Neural progenitor cell (in vitro differentiated cells): ENCODE measurements around the gene HDAC3. TPM values are rescaled to one million over a fixed set of nuclear protein-coding genes. Genes with fewer than 3 reads are reported as not detected.

ENCODE experiments used
- DNase-seq: peaks from one replicate; pipeline ENCODE4 v3.0.0-alpha.2; 2016; ENCODE audit warnings: low spot score
- H2AFZ ChIP-seq: fragments of 200-600 bp; sonication (generic); replicated peaks from 2 replicates; pipeline ENCODE4 v1.6.1; 2016; ENCODE audit warnings: antibody characterized with exemption
- H3F3A ChIP-seq: fragments of 200-600 bp; sonication (generic); 2 replicates; pipeline ENCODE4 v1.6.1; 2016; ENCODE audit warnings: antibody characterized with exemption, low read depth
- H3K27ac ChIP-seq: fragments of 200-600 bp; sonication (generic); 2 replicates; pipeline ENCODE4 v1.5.1; 2016; ENCODE audit warnings: mild to moderate bottlenecking
- H3K27me3 ChIP-seq: fragments of 200-600 bp; sonication (generic); 2 replicates; pipeline ENCODE4 v1.6.1; 2016; ENCODE audit warnings: mild to moderate bottlenecking, moderate library complexity
- H3K36me3 ChIP-seq: fragments of 200-600 bp; sonication (generic); 2 replicates; pipeline ENCODE4 v1.5.1; 2016
- H3K4me1 ChIP-seq: fragments of 200-600 bp; sonication (generic); 2 replicates; pipeline ENCODE4 v1.6.1; 2016; ENCODE audit warnings: mixed run types
- H3K4me2 ChIP-seq: fragments of 200-600 bp; sonication (generic); 2 replicates; pipeline ENCODE4 v1.6.1; 2016
- H3K4me3 ChIP-seq: fragments of 200-600 bp; sonication (generic); 2 replicates; pipeline ENCODE4 v1.5.1; 2016
- H3K79me2 ChIP-seq: fragments of 200-600 bp; sonication (generic); 2 replicates; pipeline ENCODE4 v1.6.1; 2016; ENCODE audit warnings: low read depth
- H3K9ac ChIP-seq: fragments of 200-600 bp; sonication (generic); 2 replicates; pipeline ENCODE4 v1.6.1; 2016
- H3K9me3 ChIP-seq: fragments of 200-600 bp; sonication (generic); 2 replicates; pipeline ENCODE4 v1.5.1; 2016; ENCODE audit warnings: low read depth
- H4K20me1 ChIP-seq: fragments of 200-600 bp; sonication (generic); 2 replicates; pipeline ENCODE4 v1.6.1; 2016; ENCODE audit warnings: low read depth
- H3K27ac Mint-ChIP-seq: 3 replicates; pipeline ENCODE4 v1.8.0; 2021; ENCODE audit warnings: mixed read lengths
- H3K27me3 Mint-ChIP-seq: 2 replicates; pipeline ENCODE4 v1.8.0; 2022; ENCODE audit warnings: low read depth, mild to moderate bottlenecking, inconsistent platforms, moderate library complexity, mixed read lengths; ENCODE audit not compliant: insufficient read depth
- H3K36me3 Mint-ChIP-seq: 3 replicates; pipeline ENCODE4 v1.8.0; 2021; ENCODE audit warnings: mixed read lengths
- H3K4me1 Mint-ChIP-seq: 3 replicates; pipeline ENCODE4 v1.8.0; 2021; ENCODE audit warnings: mixed read lengths
- H3K4me3 Mint-ChIP-seq: 3 replicates; pipeline ENCODE4 v1.8.0; 2021; ENCODE audit warnings: mild to moderate bottlenecking, moderate library complexity, mixed read lengths
- H3K9me3 Mint-ChIP-seq: 3 replicates; pipeline ENCODE4 v1.8.0; 2020; ENCODE audit warnings: mixed read lengths
- EZH2 ChIP-seq: fragments of 200-600 bp; sonication (generic); IDR thresholded peaks from 2 replicates; pipeline ENCODE4 v1.6.1; 2017; ENCODE audit warnings: antibody characterized with exemption, mild to moderate bottlenecking, moderate library complexity
- EZH2phosphoT487 ChIP-seq: fragments of 200-600 bp; sonication (generic); IDR thresholded peaks from 2 replicates; pipeline ENCODE4 v1.6.1; 2017; ENCODE audit warnings: antibody characterized with exemption
- total RNA-seq: library from RNA; depleted of rRNA; stranded (reverse); fragments of >200 nt; gene quantifications from 2 replicates; pipeline ENCODE4 v1.2.3, GENCODE V29; 2015; ENCODE audit warnings: low replicate concordance
- TF ChIP-seq, protein P1 (sequence below): fragments of 200-600 bp; sonication (generic); IDR thresholded peaks from 2 replicates; pipeline ENCODE4 v1.5.1; 2017; ENCODE audit warnings: antibody characterized with exemption, mild to moderate bottlenecking

Gene HDAC3
- total RNA-seq, 1 donor from 2014 or later, result 57.3 TPM

DNA sequence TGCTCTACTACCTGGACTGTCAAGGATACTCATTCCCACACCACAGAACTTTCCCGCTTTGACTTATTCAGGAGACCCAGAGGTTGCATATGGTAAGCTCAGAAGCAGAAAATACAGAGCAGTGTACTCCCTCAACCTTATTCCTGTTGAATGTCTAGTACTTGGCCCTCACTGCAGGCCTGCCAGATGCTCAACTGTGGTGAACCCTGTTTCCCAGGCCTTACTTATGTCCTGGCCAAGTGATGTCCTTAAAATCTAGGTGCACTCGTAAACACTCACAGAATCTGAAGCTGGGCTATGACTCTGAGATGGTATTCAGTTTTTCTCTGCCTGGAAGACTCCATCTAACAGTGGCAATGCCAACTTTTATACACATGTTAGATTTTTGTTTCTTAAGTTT, 38.8 kb downstream of the HDAC3 start:
- Mint-ChIP-seq H3K27ac (no peak overlapping the region), H3K27me3 (no peaks in the 10 kb centered on the region), H3K4me1 (no peaks in the 10 kb centered on the region), H3K4me3 (no peak overlapping the region), H3K36me3 (no peaks in the 10 kb centered on the region), H3K9me3 (no peaks in the 10 kb centered on the region)
- no peaks in the 10 kb centered on the region for H3K36me3 ChIP-seq
- TF ChIP-seq, protein P1, sequence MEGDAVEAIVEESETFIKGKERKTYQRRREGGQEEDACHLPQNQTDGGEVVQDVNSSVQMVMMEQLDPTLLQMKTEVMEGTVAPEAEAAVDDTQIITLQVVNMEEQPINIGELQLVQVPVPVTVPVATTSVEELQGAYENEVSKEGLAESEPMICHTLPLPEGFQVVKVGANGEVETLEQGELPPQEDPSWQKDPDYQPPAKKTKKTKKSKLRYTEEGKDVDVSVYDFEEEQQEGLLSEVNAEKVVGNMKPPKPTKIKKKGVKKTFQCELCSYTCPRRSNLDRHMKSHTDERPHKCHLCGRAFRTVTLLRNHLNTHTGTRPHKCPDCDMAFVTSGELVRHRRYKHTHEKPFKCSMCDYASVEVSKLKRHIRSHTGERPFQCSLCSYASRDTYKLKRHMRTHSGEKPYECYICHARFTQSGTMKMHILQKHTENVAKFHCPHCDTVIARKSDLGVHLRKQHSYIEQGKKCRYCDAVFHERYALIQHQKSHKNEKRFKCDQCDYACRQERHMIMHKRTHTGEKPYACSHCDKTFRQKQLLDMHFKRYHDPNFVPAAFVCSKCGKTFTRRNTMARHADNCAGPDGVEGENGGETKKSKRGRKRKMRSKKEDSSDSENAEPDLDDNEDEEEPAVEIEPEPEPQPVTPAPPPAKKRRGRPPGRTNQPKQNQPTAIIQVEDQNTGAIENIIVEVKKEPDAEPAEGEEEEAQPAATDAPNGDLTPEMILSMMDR, result no peak
- TF ChIP-seq EZH2phosphoT487 (no peak), EZH2 (no peak)
- H3K4me2 ChIP-seq, result no peak overlapping the region
- H3K4me1 ChIP-seq, result peaks cover 7% of the 10 kb centered on the region
- no peaks in the 10 kb centered on the region for H3K9me3 ChIP-seq
- no peaks in the 10 kb centered on the region for H3F3A ChIP-seq
- no peak for DNase-seq
- no peak overlapping the region for H3K27ac ChIP-seq
- H4K20me1 ChIP-seq, result peaks cover 28% of the 10 kb centered on the region
- H2AFZ ChIP-seq, result no peak overlapping the region
- H3K27me3 ChIP-seq, result no peaks in the 10 kb centered on the region
- no peak overlapping the region for H3K9ac ChIP-seq
- no peak overlapping the region for H3K4me3 ChIP-seq
- H3K79me2 ChIP-seq, result peaks cover 71% of the 10 kb centered on the region

DNA sequence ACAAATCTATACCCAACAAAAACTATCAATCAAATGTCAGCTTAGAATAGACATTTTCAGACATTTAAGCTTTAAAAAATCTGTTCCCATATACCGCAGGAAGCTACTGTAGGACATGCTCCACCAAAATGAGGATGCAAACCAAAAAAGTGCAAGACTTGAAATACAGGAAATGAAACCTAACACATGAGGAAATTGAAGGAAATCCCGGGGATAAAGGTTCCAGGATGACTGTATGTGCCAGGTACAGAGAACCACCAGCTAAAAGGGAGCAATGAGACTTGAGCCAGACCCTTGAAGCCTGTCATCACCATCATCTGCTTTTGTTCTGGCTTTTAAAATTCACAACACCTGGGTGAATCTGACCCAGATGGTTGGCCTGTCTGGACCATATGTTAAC, 39.3 kb downstream of the HDAC3 start:
- DNase-seq, result no peak
- no peaks in the 10 kb centered on the region for H3K4me1 Mint-ChIP-seq
- Histone ChIP-seq H3K9me3 (no peaks in the 10 kb centered on the region), H3K27me3 (no peaks in the 10 kb centered on the region), H3K4me1 (peaks cover 7% of the 10 kb centered on the region), H3K4me2 (no peak overlapping the region), H3K4me3 (no peak overlapping the region), H3K36me3 (no peaks in the 10 kb centered on the region), H3K9ac (no peak overlapping the region), H2AFZ (no peak overlapping the region), H3K79me2 (peaks cover 67% of the 10 kb centered on the region), H3F3A (peaks cover 4% of the 10 kb centered on the region), H3K27ac (no peak overlapping the region), H4K20me1 (peaks cover 29% of the 10 kb centered on the region)
- no peaks in the 10 kb centered on the region for H3K27me3 Mint-ChIP-seq
- no peaks in the 10 kb centered on the region for H3K9me3 Mint-ChIP-seq
- no peak overlapping the region for H3K27ac Mint-ChIP-seq
- no peak for TF ChIP-seq EZH2
- H3K4me3 Mint-ChIP-seq, result no peak overlapping the region
- no peaks in the 10 kb centered on the region for H3K36me3 Mint-ChIP-seq

DNA sequence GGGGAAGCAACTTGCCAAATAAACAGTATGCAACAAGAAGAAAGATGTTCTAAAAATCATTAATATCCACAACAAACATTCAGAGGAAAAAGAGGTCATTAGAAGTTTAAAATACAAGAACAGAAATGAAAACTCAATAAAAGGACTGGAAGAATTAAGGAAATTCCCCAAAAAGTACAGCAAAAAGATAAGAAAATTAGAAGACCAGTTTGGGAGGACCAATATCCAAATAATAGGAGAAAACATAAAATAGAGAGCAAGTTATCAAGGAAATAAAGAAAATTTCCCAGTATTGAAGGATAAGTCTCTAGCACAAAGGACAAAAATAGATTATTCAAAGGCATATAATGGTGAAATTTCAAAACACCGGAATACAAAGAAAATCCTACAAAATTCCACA, 39.8 kb downstream of the HDAC3 start:
- Mint-ChIP-seq H3K27me3 (no peaks in the 10 kb centered on the region), H3K4me1 (no peaks in the 10 kb centered on the region), H3K36me3 (no peaks in the 10 kb centered on the region), H3K27ac (no peak overlapping the region), H3K9me3 (no peaks in the 10 kb centered on the region), H3K4me3 (no peak overlapping the region)
- DNase-seq, result no peak
- Histone ChIP-seq H3K9me3 (no peaks in the 10 kb centered on the region), H3K4me2 (no peak overlapping the region), H3K9ac (no peak overlapping the region), H3F3A (peaks cover 6% of the 10 kb centered on the region), H4K20me1 (peaks cover 31% of the 10 kb centered on the region), H3K79me2 (peaks cover 66% of the 10 kb centered on the region), H2AFZ (no peak overlapping the region), H3K4me3 (no peak overlapping the region), H3K27me3 (no peaks in the 10 kb centered on the region), H3K27ac (no peak overlapping the region), H3K36me3 (no peaks in the 10 kb centered on the region), H3K4me1 (peaks cover 7% of the 10 kb centered on the region)
- TF ChIP-seq EZH2 (no peak), EZH2phosphoT487 (no peak)
- TF ChIP-seq, protein P1, result no peak

GRCh38 chr5:141590127-141590526, 46.5 kb downstream of the HDAC3 start:
- H3K27me3 ChIP-seq, result no peaks in the 10 kb centered on the region
- H3K36me3 Mint-ChIP-seq, result peaks cover 6% of the 10 kb centered on the region
- H3K36me3 ChIP-seq, result peaks cover 11% of the 10 kb centered on the region
- H3K9me3 Mint-ChIP-seq, result no peaks in the 10 kb centered on the region
- no peaks in the 10 kb centered on the region for H3K4me1 ChIP-seq
- no peak overlapping the region for H3K27ac Mint-ChIP-seq
- H3K9ac ChIP-seq, result no peak overlapping the region
- H3K4me3 ChIP-seq, result no peak overlapping the region
- H2AFZ ChIP-seq, result no peak overlapping the region
- no peak for DNase-seq
- no peak overlapping the region for H3K4me2 ChIP-seq
- peaks cover 6% of the 10 kb centered on the region for H3F3A ChIP-seq
- no peak overlapping the region for H3K4me3 Mint-ChIP-seq
- no peak for TF ChIP-seq EZH2phosphoT487
- TF ChIP-seq, protein P1, result no peak
- TF ChIP-seq EZH2, result no peak
- H3K9me3 ChIP-seq, result no peaks in the 10 kb centered on the region
- H3K27me3 Mint-ChIP-seq, result no peaks in the 10 kb centered on the region
- no peak overlapping the region for H3K27ac ChIP-seq
- no peaks in the 10 kb centered on the region for H3K4me1 Mint-ChIP-seq
- H4K20me1 ChIP-seq, result peaks cover 4% of the 10 kb centered on the region
- H3K79me2 ChIP-seq, result peaks cover 35% of the 10 kb centered on the region
